DND-41 (cell line): ENCODE results near the gene RADIL.

ENCODE experiments used
- ATAC-seq: fragments of 200-7000 bp; cut with Tn5 transposase; 3 replicates; pipeline ENCODE4 v1.9.1; 2021; ENCODE audit warnings: low read depth; ENCODE audit not compliant: insufficient read depth
- DNase-seq: peaks from one replicate; pipeline ENCODE4 v3.0.0-alpha.2; 2020
- H2AFZ ChIP-seq: 2 replicates; pipeline ENCODE4 v1.6.0; 2012; ENCODE audit warnings: low read depth, low read length
- H3K27ac ChIP-seq: 2 replicates; pipeline ENCODE4 v1.5.1; 2012; ENCODE audit warnings: low read length, inconsistent platforms
- H3K27me3 ChIP-seq: fragments of 200-600 bp; sonication (generic); 2 replicates; pipeline ENCODE4 v1.6.0; 2012; ENCODE audit warnings: low read length, mild to moderate bottlenecking, inconsistent platforms; ENCODE audit not compliant: insufficient read depth, poor library complexity
- H3K36me3 ChIP-seq: 2 replicates; pipeline ENCODE4 v1.5.1; 2012; ENCODE audit warnings: low read length, inconsistent platforms; ENCODE audit not compliant: insufficient read depth
- H3K4me1 ChIP-seq: 2 replicates; pipeline ENCODE4 v1.5.1; 2012; ENCODE audit warnings: mild to moderate bottlenecking, low read length; ENCODE audit not compliant: insufficient read depth
- H3K4me2 ChIP-seq: 2 replicates; pipeline ENCODE4 v1.6.0; 2012; ENCODE audit warnings: mild to moderate bottlenecking, moderate library complexity, low read length, inconsistent platforms; ENCODE audit not compliant: insufficient read depth
- H3K4me3 ChIP-seq, 2 experiments: fragments of 200-600 bp in 1 of 2; shearing (Covaris generic) in 1 of 2; 2 replicates each; pipeline ENCODE4 v1.5.1; 2012 to 2016; ENCODE audit warnings: inconsistent platforms in 2 of 2, low read length in 2 of 2, mild to moderate bottlenecking in 2 of 2, low read depth in 1 of 2, moderate library complexity in 1 of 2
- H3K79me2 ChIP-seq: 2 replicates; pipeline ENCODE4 v1.6.0; 2012; ENCODE audit warnings: low read length, inconsistent platforms; ENCODE audit not compliant: insufficient read depth
- H3K9ac ChIP-seq: 2 replicates; pipeline ENCODE4 v1.6.0; 2012; ENCODE audit warnings: low read depth, mild to moderate bottlenecking, inconsistent platforms, low read length, moderate library complexity
- H3K9me3 ChIP-seq: 2 replicates; pipeline ENCODE4 v1.5.1; 2012; ENCODE audit warnings: low read length, moderate library complexity, mild to moderate bottlenecking, inconsistent platforms; ENCODE audit not compliant: insufficient read depth, severe bottlenecking
- H4K20me1 ChIP-seq: 2 replicates; pipeline ENCODE4 v1.6.0; 2012; ENCODE audit warnings: low read length; ENCODE audit not compliant: insufficient read depth
- CTCF ChIP-seq: IDR thresholded peaks from 2 replicates; pipeline ENCODE4 v1.5.1; 2012; ENCODE audit warnings: borderline replicate concordance, low read length, moderate library complexity, mild to moderate bottlenecking; ENCODE audit not compliant: poor library complexity, severe bottlenecking; ENCODE audit errors: extremely low read depth
- EZH2 ChIP-seq: IDR thresholded peaks from 3 replicates; pipeline ENCODE4 v1.6.1; 2012; ENCODE audit warnings: borderline replicate concordance, low read depth, mild to moderate bottlenecking, moderate library complexity, low read length, inconsistent platforms; ENCODE audit not compliant: severe bottlenecking

RADIL gene

GRCh38 chr7:4781366-4782069 lies 102.0 kb downstream of the RADIL start:
- no peak overlapping the region for H2AFZ ChIP-seq
- no peak overlapping the region for H3K27ac ChIP-seq
- H3K79me2 ChIP-seq = peaks cover 28% of the 10 kb centered on the region
- no peak overlapping the region for H3K9ac ChIP-seq
- no peaks in the 10 kb centered on the region for H3K27me3 ChIP-seq
- peaks cover 17% of the 10 kb centered on the region for H3K4me1 ChIP-seq
- DNase-seq (no peak), ATAC-seq (no peak)
- no peak overlapping the region for H3K4me2 ChIP-seq
- H3K4me3 ChIP-seq = no peak overlapping the region
- peaks cover 59% of the 10 kb centered on the region for H3K36me3 ChIP-seq
- H3K9me3 ChIP-seq = no peaks in the 10 kb centered on the region
- TF ChIP-seq EZH2 = no peak
- TF ChIP-seq CTCF = no peak
- H4K20me1 ChIP-seq = peaks cover 11% of the 10 kb centered on the region; the same call in 1 of the 2 replicates

- Histone ChIP-seq H3K4me3 (no peak overlapping the region), H3K9ac (no peak overlapping the region), H3K4me1 (peaks cover 34% of the 10 kb centered on the region), H3K4me2 (no peak overlapping the region), H4K20me1 (peaks cover 15% of the 10 kb centered on the region), H2AFZ (no peak overlapping the region), H3K36me3 (peaks cover 38% of the 10 kb centered on the region), H3K9me3 (no peaks in the 10 kb centered on the region), H3K27ac (no peak overlapping the region), H3K27me3 (no peaks in the 10 kb centered on the region), H3K79me2 (peaks cover 43% of the 10 kb centered on the region)
- no peak for ATAC-seq
- TF ChIP-seq CTCF = no peak
- TF ChIP-seq EZH2 = no peak
- DNase-seq = no peak
Observed at GRCh38 chr7:4779118-4779517, 104.4 kb downstream of the RADIL start.

GRCh38 chr7:4775848-4776623 lies 107.5 kb downstream of the RADIL start:
- peak; percentile 11 for ATAC-seq
- TF ChIP-seq EZH2 = no peak
- TF ChIP-seq CTCF = no peak
- peak overlapping the region; percentile 91 to 99 for H3K4me3 ChIP-seq
- H3K79me2 ChIP-seq = peaks cover 41% of the 10 kb centered on the region
- peaks cover 8% of the 10 kb centered on the region for H4K20me1 ChIP-seq
- no peaks in the 10 kb centered on the region for H3K27me3 ChIP-seq
- peak; percentile 41 for DNase-seq
- H3K36me3 ChIP-seq = peaks cover 12% of the 10 kb centered on the region
- peak overlapping the region; percentile 77 for H3K9ac ChIP-seq
- peak overlapping the region; percentile 75 for H3K4me2 ChIP-seq
- H3K9me3 ChIP-seq = no peaks in the 10 kb centered on the region
- H3K27ac ChIP-seq = peak overlapping the region; percentile 80
- peak overlapping the region; percentile 83 for H2AFZ ChIP-seq
- peaks cover 37% of the 10 kb centered on the region for H3K4me1 ChIP-seq
